ENCODE results near the gene MUC6.
A peak's percentile ranks its signal among the peaks of the same experiment; 100 is the strongest.

Gene MUC6

GRCh38 chr11:1043563-1044096 is 7.1 kb upstream of the MUC6 start:
- TF ChIP-seq, protein P1, sequence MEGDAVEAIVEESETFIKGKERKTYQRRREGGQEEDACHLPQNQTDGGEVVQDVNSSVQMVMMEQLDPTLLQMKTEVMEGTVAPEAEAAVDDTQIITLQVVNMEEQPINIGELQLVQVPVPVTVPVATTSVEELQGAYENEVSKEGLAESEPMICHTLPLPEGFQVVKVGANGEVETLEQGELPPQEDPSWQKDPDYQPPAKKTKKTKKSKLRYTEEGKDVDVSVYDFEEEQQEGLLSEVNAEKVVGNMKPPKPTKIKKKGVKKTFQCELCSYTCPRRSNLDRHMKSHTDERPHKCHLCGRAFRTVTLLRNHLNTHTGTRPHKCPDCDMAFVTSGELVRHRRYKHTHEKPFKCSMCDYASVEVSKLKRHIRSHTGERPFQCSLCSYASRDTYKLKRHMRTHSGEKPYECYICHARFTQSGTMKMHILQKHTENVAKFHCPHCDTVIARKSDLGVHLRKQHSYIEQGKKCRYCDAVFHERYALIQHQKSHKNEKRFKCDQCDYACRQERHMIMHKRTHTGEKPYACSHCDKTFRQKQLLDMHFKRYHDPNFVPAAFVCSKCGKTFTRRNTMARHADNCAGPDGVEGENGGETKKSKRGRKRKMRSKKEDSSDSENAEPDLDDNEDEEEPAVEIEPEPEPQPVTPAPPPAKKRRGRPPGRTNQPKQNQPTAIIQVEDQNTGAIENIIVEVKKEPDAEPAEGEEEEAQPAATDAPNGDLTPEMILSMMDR (IDR thresholded peaks at IDR 0.05; ENCODE audit: low read depth, low read length): no peak
- Histone ChIP-seq H3K27me3 (no peaks in the 10 kb centered on the region), H3K36me3 (no peaks in the 10 kb centered on the region), H3K9me3 (no peaks in the 10 kb centered on the region), H3K4me3 (ENCODE audit: low read depth, low read length) (no peak overlapping the region), H3K4me1 (no peaks in the 10 kb centered on the region)
- no peak for DNase-seq

DNA sequence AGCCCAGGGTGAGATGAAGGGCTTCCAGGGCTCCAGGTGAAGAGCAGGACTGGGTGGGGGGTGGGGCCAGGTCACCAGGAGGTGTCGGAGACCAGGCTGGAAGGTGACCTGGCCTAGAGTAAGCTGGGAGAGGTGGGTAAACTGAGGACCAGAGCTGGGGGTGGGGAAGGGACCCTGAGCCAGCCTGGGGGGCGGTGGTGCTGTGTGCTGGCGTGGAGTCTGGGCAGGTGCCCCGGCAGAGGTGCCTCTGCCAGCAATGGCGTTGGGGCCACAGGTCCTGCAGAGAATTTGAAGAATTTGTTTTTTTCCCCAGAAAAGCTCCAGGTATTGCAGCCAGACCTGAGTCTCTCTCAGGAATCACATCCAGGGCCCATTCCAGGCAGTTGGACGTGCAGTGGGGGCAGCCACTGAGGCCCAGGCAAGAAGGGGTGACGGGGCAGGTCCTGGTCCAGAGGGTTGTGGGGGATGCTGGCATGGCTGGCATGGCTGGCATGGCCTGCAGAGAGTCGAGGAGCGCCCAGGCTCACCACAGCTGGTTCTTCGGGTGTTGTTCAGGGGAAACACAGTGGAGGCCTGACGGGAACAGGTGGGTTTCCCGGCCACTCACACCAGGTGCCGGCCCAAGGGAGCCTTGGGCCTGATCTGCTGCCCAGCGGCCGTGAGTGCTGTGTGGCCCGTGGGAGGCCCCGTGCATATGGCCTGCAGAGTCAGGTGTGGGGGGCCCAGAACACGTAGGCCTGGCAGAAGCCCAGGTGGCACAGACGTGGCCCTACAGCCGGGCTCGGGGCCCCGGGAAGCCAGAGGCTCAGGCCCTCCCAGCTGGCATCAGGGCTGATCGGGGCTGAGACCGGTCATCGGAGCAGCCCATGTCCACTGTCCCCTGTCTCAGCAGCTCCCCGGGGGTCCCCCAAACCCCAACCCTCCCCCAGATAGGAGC is 6.4 kb upstream of the MUC6 start:
- Histone ChIP-seq H3K4me3 (ENCODE audit: low read depth, low read length) (no peak overlapping the region), H3K36me3 (no peaks in the 10 kb centered on the region), H3K9me3 (no peaks in the 10 kb centered on the region), H3K27me3 (no peaks in the 10 kb centered on the region), H3K4me1 (no peaks in the 10 kb centered on the region)
- peak; percentile 2 for DNase-seq
- TF ChIP-seq, protein P1 (IDR thresholded peaks at IDR 0.05; ENCODE audit: low read depth, low read length): no peak

DNA sequence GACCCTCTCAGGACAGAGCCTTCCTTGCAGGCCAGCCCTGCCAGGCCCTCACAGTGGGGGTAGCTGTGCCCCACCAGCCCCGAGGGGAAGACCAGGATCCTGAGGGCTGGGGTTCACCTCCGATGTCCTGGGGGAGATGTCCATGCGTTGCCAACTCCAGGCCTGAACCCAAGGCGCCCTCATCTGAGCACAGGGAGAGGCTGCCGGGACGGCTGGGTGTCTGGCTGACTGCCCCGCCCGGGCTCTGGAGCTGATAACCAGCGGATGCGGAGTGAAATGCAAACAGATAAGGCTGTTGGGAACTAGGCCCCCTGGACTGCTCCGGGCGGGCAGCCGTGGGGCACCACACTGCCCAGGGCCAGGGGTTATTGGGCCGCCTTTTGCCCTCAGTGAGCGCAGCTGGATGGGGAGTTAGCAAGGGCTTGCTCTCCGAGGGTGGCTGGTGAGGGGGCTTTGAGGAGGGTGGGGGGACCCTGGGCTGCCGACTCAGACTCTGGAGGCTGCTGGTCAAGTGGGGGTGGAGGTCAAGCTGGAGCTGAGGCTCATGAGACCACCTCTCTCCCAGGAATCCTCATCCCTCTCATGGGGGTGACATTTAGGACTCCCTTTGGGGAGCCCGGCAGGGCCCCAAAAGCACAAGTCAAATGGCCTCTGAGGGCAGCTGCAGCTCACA is 5.6 kb upstream of the MUC6 start:
- TF ChIP-seq, protein P1 (IDR thresholded peaks at IDR 0.05; ENCODE audit: low read depth, low read length): no peak
- H3K36me3 ChIP-seq: no peaks in the 10 kb centered on the region
- H3K9me3 ChIP-seq: no peaks in the 10 kb centered on the region
- no peaks in the 10 kb centered on the region for H3K4me1 ChIP-seq
- H3K4me3 ChIP-seq (ENCODE audit: low read depth, low read length): no peak overlapping the region
- no peaks in the 10 kb centered on the region for H3K27me3 ChIP-seq
- DNase-seq: peak; percentile 38

- Histone ChIP-seq H3K36me3 (no peaks in the 10 kb centered on the region), H3K4me1 (no peaks in the 10 kb centered on the region), H3K4me3 (ENCODE audit: low read depth, low read length) (no peak overlapping the region), H3K27me3 (no peaks in the 10 kb centered on the region), H3K9me3 (no peaks in the 10 kb centered on the region)
- TF ChIP-seq, protein P1 (IDR thresholded peaks at IDR 0.05; ENCODE audit: low read depth, low read length): no peak
- DNase-seq: peak; percentile 3
Measured at GRCh38 chr11:1041471-1041870, 5.0 kb upstream of the MUC6 start.

DNA sequence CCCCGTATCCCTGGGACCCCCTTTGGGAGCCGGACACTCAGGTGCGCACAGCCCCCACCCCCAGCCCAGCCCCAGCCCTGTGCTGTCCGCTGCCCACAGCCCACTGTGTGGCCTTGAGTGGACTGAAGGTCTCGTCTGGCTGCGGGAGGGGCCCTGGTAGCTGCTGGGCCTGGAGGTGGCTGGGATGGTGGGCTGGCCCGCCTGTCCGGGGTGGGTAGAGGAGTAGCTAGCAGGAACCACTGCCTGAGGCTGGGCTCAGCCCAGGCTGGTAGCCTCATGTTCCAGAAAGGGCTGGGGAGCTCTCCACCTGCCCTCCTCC is 4.6 kb upstream of the MUC6 start:
- Histone ChIP-seq H3K36me3 (no peaks in the 10 kb centered on the region), H3K9me3 (no peaks in the 10 kb centered on the region), H3K27me3 (no peaks in the 10 kb centered on the region), H3K4me3 (ENCODE audit: low read depth, low read length) (no peak overlapping the region), H3K4me1 (no peaks in the 10 kb centered on the region)
- TF ChIP-seq, protein P1 (IDR thresholded peaks at IDR 0.05; ENCODE audit: low read depth, low read length): no peak
- peak; percentile 1 for DNase-seq

Measured in BE2C (cell line).